DND-41 (cell line): ENCODE data around the gene MRPL4.

Experiments used
- EZH2 ChIP-seq: IDR thresholded peaks from 3 replicates; pipeline ENCODE4 v1.6.1; 2012; ENCODE audit warnings: borderline replicate concordance, low read depth, mild to moderate bottlenecking, moderate library complexity, low read length, inconsistent platforms; ENCODE audit not compliant: severe bottlenecking
- TF ChIP-seq, protein P1 (sequence below): IDR thresholded peaks from 2 replicates; pipeline ENCODE4 v1.5.1; 2012; ENCODE audit warnings: borderline replicate concordance, low read length, moderate library complexity, mild to moderate bottlenecking; ENCODE audit not compliant: poor library complexity, severe bottlenecking; ENCODE audit errors: extremely low read depth

DNA sequence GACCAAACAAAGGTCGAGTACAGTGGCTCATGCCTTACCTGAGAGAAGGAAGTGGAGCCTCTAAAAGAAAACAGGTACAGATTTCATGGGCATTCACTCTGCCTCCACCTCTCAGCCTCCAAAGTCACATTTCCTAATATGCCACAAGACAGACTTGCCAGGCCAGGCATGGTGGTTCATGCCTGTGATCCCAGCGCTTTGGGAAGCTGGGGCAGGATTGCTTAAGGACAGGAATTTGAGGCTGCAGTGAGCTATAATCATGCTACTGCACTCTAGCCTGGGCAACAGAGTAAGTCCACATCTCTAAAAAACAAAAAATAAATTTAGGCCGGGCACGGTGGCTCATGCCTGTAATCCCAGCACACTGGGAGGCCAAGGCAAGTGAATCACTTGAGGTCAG, 46.4 kb upstream of the MRPL4 start:
- TF ChIP-seq, protein P1, sequence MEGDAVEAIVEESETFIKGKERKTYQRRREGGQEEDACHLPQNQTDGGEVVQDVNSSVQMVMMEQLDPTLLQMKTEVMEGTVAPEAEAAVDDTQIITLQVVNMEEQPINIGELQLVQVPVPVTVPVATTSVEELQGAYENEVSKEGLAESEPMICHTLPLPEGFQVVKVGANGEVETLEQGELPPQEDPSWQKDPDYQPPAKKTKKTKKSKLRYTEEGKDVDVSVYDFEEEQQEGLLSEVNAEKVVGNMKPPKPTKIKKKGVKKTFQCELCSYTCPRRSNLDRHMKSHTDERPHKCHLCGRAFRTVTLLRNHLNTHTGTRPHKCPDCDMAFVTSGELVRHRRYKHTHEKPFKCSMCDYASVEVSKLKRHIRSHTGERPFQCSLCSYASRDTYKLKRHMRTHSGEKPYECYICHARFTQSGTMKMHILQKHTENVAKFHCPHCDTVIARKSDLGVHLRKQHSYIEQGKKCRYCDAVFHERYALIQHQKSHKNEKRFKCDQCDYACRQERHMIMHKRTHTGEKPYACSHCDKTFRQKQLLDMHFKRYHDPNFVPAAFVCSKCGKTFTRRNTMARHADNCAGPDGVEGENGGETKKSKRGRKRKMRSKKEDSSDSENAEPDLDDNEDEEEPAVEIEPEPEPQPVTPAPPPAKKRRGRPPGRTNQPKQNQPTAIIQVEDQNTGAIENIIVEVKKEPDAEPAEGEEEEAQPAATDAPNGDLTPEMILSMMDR: no peak
- TF ChIP-seq EZH2: no peak
